CD4-positive, alpha-beta T cell treated with Interleukin-12 subunit alpha and Interleukin-12 subunit beta, for 1 hour (primary cell): Measurements from ENCODE around the gene LCAT.
A peak's percentile ranks its signal among the peaks of the same experiment; 100 is the strongest.
"Not testable (repeated sequence)": the region's sequence is repeated elsewhere in the genome, so short reads cannot be mapped to it uniquely, and the experiment has no call there.

Experiments used
- DNase-seq: peaks from one replicate; pipeline ENCODE4 v3.0.0-alpha.2; 2020

The LCAT gene

GRCh38 chr16:67931712-67932461, 12.0 kb downstream of the LCAT start, which contains the start of gene CTRL:
TSS of gene CTRL (minus strand) at chr16:67931862. CDS start at chr16:67931852, 10 bp downstream.
- DNase-seq: no peak

GRCh38 chr16:67930678-67931211, 13.2 kb downstream of the LCAT start:
- DNase-seq: no peak

- no peak for DNase-seq
Observed at GRCh38 chr16:67930191-67930590, 13.7 kb downstream of the LCAT start.

GRCh38 chr16:67928561-67929364, 15.2 kb downstream of the LCAT start:
- DNase-seq: peak; percentile 79

- DNase-seq: no peak
Observed at GRCh38 chr16:67928147-67928546, 15.8 kb downstream of the LCAT start.

- DNase-seq: no peak
Observed at GRCh38 chr16:67927131-67927941, 16.6 kb downstream of the LCAT start.

GRCh38 chr16:67926181-67926750, 17.7 kb downstream of the LCAT start:
- DNase-seq: no peak

- DNase-seq: no peak
Observed at GRCh38 chr16:67924140-67924906, 19.6 kb downstream of the LCAT start.

GRCh38 chr16:67923414-67924116, 20.4 kb downstream of the LCAT start:
- no peak for DNase-seq

- DNase-seq: no peak
Observed at GRCh38 chr16:67922740-67923139, 21.2 kb downstream of the LCAT start.

- no peak for DNase-seq
Observed at GRCh38 chr16:67922221-67922620, 21.7 kb downstream of the LCAT start.

- no peak for DNase-seq
Observed at GRCh38 chr16:67919622-67920221, 24.2 kb downstream of the LCAT start.

GRCh38 chr16:67917852-67918236, 26.1 kb downstream of the LCAT start:
- DNase-seq: no peak

GRCh38 chr16:67917140-67917851, 26.6 kb downstream of the LCAT start:
- no peak for DNase-seq

GRCh38 chr16:67915831-67916723, 27.8 kb downstream of the LCAT start:
- DNase-seq: no peak

GRCh38 chr16:67915496-67915769, 28.5 kb downstream of the LCAT start:
- not testable (repeated sequence) for DNase-seq

GRCh38 chr16:67914758-67915495, 29.0 kb downstream of the LCAT start:
- DNase-seq: no peak

- no peak for DNase-seq
Observed at GRCh38 chr16:67910158-67910557, 33.8 kb downstream of the LCAT start.
